Stimulated activated CD8-positive, alpha-beta memory T cell treated with anti-CD3 and anti-CD28 coated beads, Interleukin-15, amount 100 ng/mL, for 1 hour (primary cell): Measurements from ENCODE around the gene TGFB2.

Experiments
- DNase-seq: peaks from one replicate; pipeline ENCODE4 v3.0.0-alpha.2; 2020; ENCODE audit warnings: low read depth

The TGFB2 gene

GRCh38 chr1:218493986-218494385 lies 148.8 kb downstream of the TGFB2 start:
- no peak for DNase-seq
